ENCODE results near the gene RNF130.

DNA sequence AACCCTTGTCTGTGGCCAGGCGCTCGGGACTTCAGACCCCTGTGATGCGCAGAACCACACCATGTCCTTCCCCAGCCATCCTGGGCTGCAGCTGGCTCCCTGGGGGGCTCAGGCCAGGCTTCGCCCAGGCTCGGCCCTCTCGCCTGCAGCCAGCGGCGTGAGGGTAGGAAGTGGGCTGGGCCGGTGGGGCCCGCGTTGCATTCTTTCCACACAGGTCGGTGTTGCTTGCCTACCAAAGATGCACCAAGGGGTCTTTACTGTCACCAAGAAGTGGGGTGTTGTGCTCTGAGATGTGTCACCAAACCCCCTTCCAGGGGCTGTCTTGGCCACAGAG is 48.3 kb upstream of the RNF130 start:
- TF ChIP-seq CTCF (IDR thresholded peaks at IDR 0.05): no peak
- no peak for TF ChIP-seq POLR2AphosphoS5 (IDR thresholded peaks at IDR 0.05)

All from prostate gland (tissue), 2 donors.